Measurements from ENCODE around the gene ZNF84. TPM values are rescaled to one million over a fixed set of nuclear protein-coding genes. Genes with fewer than 3 reads are reported as not detected.

Gene ZNF84
- total and polyA plus RNA-seq, 11 donors, result 6.7 to 24.0 (median 14.2) TPM

DNA sequence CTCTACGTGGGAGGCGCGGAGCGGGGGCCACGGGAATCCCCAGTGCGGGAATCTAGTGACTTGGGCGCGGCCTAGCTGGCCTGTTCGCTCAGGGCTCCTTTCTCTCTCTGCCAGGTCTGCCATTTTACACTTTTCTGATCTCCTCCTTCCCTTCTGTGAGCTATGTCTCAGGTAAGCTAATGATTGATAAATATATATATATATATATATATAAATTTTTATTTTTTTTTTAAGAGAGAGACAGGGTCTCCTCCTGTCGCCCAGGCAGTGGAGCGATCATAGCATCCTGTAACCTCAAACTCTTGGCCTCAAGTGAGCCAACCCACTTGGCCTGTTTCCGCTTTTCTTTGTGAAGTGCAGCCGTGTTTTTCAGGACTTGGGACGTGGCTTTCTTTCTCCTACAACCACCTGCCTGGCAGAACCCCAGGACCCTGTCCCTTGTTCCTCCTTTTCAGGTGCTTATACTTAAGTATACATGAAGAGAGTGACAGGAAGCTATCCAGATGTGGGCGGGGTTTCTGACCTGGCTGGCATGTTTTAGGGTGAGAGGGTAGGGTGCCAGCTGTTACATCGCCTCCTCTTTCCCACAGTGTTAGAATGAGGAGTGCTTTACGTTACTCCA, 44.0 kb downstream of the ZNF84 start:
- peak overlapping the region; percentile 91 to 99 (median 97) for H3K27ac ChIP-seq
- H3K36me3 ChIP-seq, result peaks cover 10 to 46% (median 40%) of the 10 kb centered on the region in 9 donors
- H3K27me3 ChIP-seq, result no peaks in the 10 kb centered on the region
- DNase-seq (peak in 2 of 5 donors; percentile 6 to 19), ATAC-seq (no peak)
- H3K9me3 ChIP-seq, result peaks cover 0 to 85% (median 76%) of the 10 kb centered on the region in 12 donors
- H3K4me3 ChIP-seq, result peak overlapping the region; percentile 53 to 96 (median 84)
- peaks cover 0 to 22% (median 9%) of the 10 kb centered on the region in 12 donors for H3K4me1 ChIP-seq
- WGBS, 4 donors, result 18 to 26% (median 23%) methylated on average over 17 of the region's 17 CpGs
- TF ChIP-seq, protein P1, sequence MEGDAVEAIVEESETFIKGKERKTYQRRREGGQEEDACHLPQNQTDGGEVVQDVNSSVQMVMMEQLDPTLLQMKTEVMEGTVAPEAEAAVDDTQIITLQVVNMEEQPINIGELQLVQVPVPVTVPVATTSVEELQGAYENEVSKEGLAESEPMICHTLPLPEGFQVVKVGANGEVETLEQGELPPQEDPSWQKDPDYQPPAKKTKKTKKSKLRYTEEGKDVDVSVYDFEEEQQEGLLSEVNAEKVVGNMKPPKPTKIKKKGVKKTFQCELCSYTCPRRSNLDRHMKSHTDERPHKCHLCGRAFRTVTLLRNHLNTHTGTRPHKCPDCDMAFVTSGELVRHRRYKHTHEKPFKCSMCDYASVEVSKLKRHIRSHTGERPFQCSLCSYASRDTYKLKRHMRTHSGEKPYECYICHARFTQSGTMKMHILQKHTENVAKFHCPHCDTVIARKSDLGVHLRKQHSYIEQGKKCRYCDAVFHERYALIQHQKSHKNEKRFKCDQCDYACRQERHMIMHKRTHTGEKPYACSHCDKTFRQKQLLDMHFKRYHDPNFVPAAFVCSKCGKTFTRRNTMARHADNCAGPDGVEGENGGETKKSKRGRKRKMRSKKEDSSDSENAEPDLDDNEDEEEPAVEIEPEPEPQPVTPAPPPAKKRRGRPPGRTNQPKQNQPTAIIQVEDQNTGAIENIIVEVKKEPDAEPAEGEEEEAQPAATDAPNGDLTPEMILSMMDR (IDR thresholded peaks at IDR 0.05), result no peak
- TF ChIP-seq POLR2A (IDR thresholded peaks at IDR 0.05), result no peak
- intact Hi-C loops (cut with DNase I), result loop anchor here in 6 of 10 donors (2.0 to 5.0 kb wide), 6 partner anchors 44 to 94 kb away; partner anchors contain the start of genes ZNF10 (in 2 of the 6), ZNF26 (in 2 of the 6), ZNF84 (in 2 of the 6) and ZNF891 (in 2 of the 6)

DNA sequence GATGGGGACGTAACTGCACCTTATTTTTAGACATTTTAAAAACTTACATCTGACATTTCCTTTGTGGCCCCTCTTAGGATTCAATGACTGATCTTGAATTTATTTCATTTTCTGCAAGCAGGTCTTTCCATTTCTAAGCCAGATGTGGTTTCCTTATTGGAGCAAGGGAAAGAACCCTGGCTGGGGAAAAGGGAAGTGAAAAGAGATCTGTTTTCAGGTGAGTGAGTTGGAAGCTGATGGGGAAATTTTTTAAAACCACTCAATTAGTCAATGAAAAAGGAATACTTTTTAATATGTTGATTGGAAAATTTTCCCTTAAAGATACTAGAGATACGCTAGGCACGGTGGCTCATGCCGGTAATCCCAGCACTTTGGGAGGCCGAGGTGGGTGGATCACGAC, 46.0 kb downstream of the ZNF84 start:
- no peak overlapping the region for H3K4me3 ChIP-seq
- ATAC-seq (no peak), DNase-seq (no peak)
- TF ChIP-seq, protein P1 (IDR thresholded peaks at IDR 0.05), result no peak
- TF ChIP-seq POLR2A (IDR thresholded peaks at IDR 0.05), result no peak
- H3K36me3 ChIP-seq, result peaks cover 11 to 67% (median 59%) of the 10 kb centered on the region in 9 donors
- H3K27me3 ChIP-seq, result no peaks in the 10 kb centered on the region
- H3K9me3 ChIP-seq, result peaks cover 0 to 85% (median 69%) of the 10 kb centered on the region in 12 donors
- intact Hi-C loops (cut with DNase I), result loop anchor here in 4 of 10 donors (5.0 kb wide), 3 partner anchors 44 to 96 kb away; partner anchors contain the start of genes ZNF26 (in 1 of the 4) and ZNF84 (in 1 of the 4)
- peaks cover 0 to 22% (median 9%) of the 10 kb centered on the region in 12 donors for H3K4me1 ChIP-seq
- no peak overlapping the region for H3K27ac ChIP-seq
- WGBS, 4 donors, result 97 to 98% (median 98%) methylated on average over 6 of the region's 6 CpGs

DNA sequence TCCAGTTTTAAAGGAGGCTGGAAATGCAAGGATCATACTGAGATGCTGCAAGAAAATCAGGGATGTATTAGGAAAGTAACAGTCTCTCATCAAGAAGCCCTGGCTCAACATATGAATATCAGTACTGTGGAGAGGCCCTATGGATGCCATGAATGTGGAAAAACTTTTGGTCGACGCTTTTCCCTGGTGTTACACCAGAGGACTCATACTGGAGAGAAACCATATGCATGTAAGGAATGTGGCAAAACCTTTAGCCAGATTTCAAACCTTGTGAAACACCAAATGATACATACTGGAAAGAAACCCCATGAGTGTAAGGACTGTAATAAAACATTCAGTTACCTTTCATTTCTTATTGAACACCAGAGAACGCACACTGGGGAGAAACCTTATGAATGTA, 68.3 kb downstream of the ZNF84 start:
- no peak for ATAC-seq
- Histone ChIP-seq H3K27ac (no peak overlapping the region), H3K36me3 (peaks cover 15 to 100% (median 60%) of the 10 kb centered on the region in 9 donors), H3K27me3 (no peaks in the 10 kb centered on the region), H3K4me1 (no peaks in the 10 kb centered on the region), H3K4me3 (no peak overlapping the region), H3K9me3 (peaks cover 20 to 100% (median 100%) of the 10 kb centered on the region in 12 donors)
- 96 to 100% (median 98%) methylated on average over 3 of the region's 3 CpGs for WGBS, 4 donors
- intact Hi-C loops (cut with DNase I), result no loop called here
- TF ChIP-seq POLR2A (IDR thresholded peaks at IDR 0.05), result no peak
- TF ChIP-seq, protein P1 (IDR thresholded peaks at IDR 0.05), result peak in 1 of 12 donors; percentile 2
- DNase-seq, result no peak

DNA sequence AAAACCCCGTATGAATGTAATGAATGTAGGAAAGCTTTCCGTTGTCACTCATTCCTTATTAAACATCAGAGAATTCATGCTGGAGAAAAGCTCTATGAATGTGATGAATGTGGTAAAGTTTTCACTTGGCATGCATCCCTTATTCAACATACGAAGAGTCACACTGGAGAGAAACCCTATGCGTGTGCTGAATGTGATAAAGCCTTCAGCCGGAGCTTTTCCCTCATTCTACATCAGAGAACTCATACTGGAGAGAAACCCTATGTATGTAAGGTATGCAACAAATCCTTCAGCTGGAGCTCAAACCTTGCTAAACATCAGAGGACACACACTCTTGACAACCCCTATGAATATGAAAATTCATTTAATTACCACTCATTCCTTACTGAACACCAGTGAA, 68.9 kb downstream of the ZNF84 start:
- no peaks in the 10 kb centered on the region for H3K4me1 ChIP-seq
- H3K36me3 ChIP-seq, result peaks cover 15 to 99% (median 54%) of the 10 kb centered on the region in 9 donors
- 95 to 99% (median 97%) methylated on average over 5 of the region's 5 CpGs for WGBS, 4 donors
- no peak for TF ChIP-seq POLR2A (IDR thresholded peaks at IDR 0.05)
- TF ChIP-seq, protein P1 (IDR thresholded peaks at IDR 0.05), result no peak
- no peaks in the 10 kb centered on the region for H3K27me3 ChIP-seq
- DNase-seq (no peak), ATAC-seq (no peak)
- H3K27ac ChIP-seq, result no peak overlapping the region
- H3K9me3 ChIP-seq, result peaks cover 19 to 100% (median 100%) of the 10 kb centered on the region in 12 donors
- intact Hi-C loops (cut with DNase I), result no loop called here
- H3K4me3 ChIP-seq, result no peak overlapping the region
